AG09309 (cell line): ENCODE data around the gene NR3C1.

Experiments
- DNase-seq: peaks from one replicate; pipeline ENCODE4 v3.0.0-alpha.2; 2010; ENCODE audit warnings: low read depth
- H3K4me3 ChIP-seq: 2 replicates; pipeline ENCODE4 v1.5.1; 2011; ENCODE audit warnings: mild to moderate bottlenecking, low read depth, low read length, moderate library complexity; ENCODE audit not compliant: control insufficient read depth
- CTCF ChIP-seq: IDR thresholded peaks from 2 replicates; pipeline ENCODE4 v1.5.1; 2011; ENCODE audit warnings: mild to moderate bottlenecking, low read depth, low read length, inconsistent platforms; ENCODE audit not compliant: insufficient read depth, control insufficient read depth; ENCODE audit errors: missing control alignments

Gene NR3C1

GRCh38 chr5:143404416-143405062, 1.1 kb upstream of the NR3C1 start:
- H3K4me3 ChIP-seq, result peak overlapping the region; percentile 76
- peak; percentile 78 for DNase-seq
- TF ChIP-seq CTCF, result no peak

DNA sequence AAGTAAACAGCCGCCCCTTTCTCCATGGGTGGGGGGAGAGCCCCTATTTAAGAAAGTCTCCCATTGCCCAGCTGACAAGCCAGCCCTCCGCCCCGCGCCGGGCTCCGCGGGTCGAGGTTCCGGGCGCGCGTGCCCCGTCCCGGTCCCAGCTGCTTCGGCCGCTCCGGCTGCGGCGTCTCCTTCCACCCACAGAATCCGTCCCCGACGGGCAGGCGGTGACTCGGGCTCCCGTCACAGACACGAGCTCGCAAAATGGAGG, 223 bp downstream of the NR3C1 start:
- DNase-seq, result no peak

GRCh38 chr5:143402553-143403333, 743 bp downstream of the NR3C1 start:
- no peak for TF ChIP-seq CTCF
- peak overlapping the region; percentile 76 for H3K4me3 ChIP-seq
- no peak for DNase-seq

More for the DNA sequence above, 223 bp downstream of the NR3C1 start:
- peak overlapping the region; percentile 76 for H3K4me3 ChIP-seq
- TF ChIP-seq CTCF, result no peak

DNA sequence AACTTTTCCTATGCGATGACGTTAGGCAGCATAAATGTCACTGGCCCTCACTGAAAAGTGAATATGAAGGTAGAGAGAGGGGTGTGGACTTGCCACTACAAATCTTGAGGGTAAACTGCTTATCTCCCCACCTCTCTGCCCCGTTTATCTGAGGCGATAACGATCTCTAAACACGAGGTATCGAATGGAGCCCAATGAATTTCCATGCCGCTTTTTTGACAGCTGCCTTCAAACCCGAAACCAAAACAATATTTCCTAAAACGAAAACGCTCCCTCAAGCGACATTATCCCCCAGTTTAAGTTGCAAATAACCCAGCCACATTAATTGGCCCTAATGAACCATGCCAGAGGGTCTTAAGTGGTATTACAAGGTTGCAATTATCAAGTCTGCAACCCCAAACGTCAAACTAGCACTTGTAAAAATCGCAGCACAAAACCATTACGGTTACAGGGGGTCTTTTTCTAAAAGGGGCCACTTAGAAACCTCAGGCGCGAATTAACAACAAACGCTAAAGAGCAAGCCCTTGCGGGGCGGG, 1.4 kb downstream of the NR3C1 start:
- peak overlapping the region; percentile 76 for H3K4me3 ChIP-seq
- DNase-seq, result no peak

GRCh38 chr5:143401227-143402016, 2.1 kb downstream of the NR3C1 start:
- no peak for DNase-seq
- H3K4me3 ChIP-seq, result peak overlapping the region; percentile 76

More for the DNA sequence above, 1.4 kb downstream of the NR3C1 start:
- TF ChIP-seq CTCF, result no peak

More at GRCh38 chr5:143401227-143402016, 2.1 kb downstream of the NR3C1 start:
- no peak for TF ChIP-seq CTCF
